K562 (cell line): ENCODE data around the gene KRT28. TPM values are rescaled to one million over a fixed set of nuclear protein-coding genes. Genes with fewer than 3 reads are reported as not detected.

Experiments used
- BCOR ChIP-seq: fragments of 450-650 bp; IDR thresholded peaks from 2 replicates; pipeline ENCODE4 v1.6.1; 2016
- FOS ChIP-seq: IDR thresholded peaks from 3 replicates; pipeline ENCODE4 v1.6.1; 2011; ENCODE audit not compliant: insufficient read length; ENCODE audit errors: extremely low read depth
- FOXA3 ChIP-seq, 2 experiments: fragments of 450-650 bp in 1 of 2; sonication (generic) in 1 of 2; formaldehyde crosslinking; IDR thresholded peaks in 1 of 2; conservative IDR thresholded peaks in 1 of 2; 2 replicates each; pipeline versions ENCODE4 v1.4.0 to v1.8.0; 2020 to 2022; ENCODE audit warnings: mild to moderate bottlenecking in 2 of 2, missing genetic modification reagents in 1 of 2
- HDAC3 ChIP-seq: fragments of 450-650 bp; IDR thresholded peaks from 2 replicates; pipeline ENCODE4 v1.6.1; 2018; ENCODE audit warnings: borderline replicate concordance, mild to moderate bottlenecking, moderate library complexity; ENCODE audit not compliant: partially characterized antibody
- HNRNPH1 ChIP-seq: fragments of 200-400 bp; formaldehyde crosslinking; optimal IDR thresholded peaks from 2 replicates; pipeline ENCODE3; 2017; ENCODE audit warnings: low read depth, mild to moderate bottlenecking, low read length, moderate library complexity
- NRF1 ChIP-seq, 2 experiments: fragments of 450-650 bp; IDR thresholded peaks in 1 of 2; conservative IDR thresholded peaks in 1 of 2; 2 replicates each; pipeline ENCODE4 v1.6.1; 2014; ENCODE audit warnings: mild to moderate bottlenecking in 2 of 2
- PCBP2 ChIP-seq: fragments of 200-400 bp; formaldehyde crosslinking; IDR thresholded peaks from 2 replicates; pipeline ENCODE4 v1.6.1; 2018; ENCODE audit warnings: low read length, low read depth, mild to moderate bottlenecking, moderate library complexity; ENCODE audit not compliant: poor library complexity, severe bottlenecking
- POLR3G ChIP-seq: IDR thresholded peaks from 2 replicates; pipeline ENCODE4 v1.6.1; 2011; ENCODE audit not compliant: insufficient read length, insufficient replicate concordance; ENCODE audit errors: extremely low read depth
- SMARCB1 ChIP-seq: IDR thresholded peaks from 2 replicates; pipeline ENCODE4 v1.6.1; 2011; ENCODE audit warnings: improper control_type of control experiment, low read depth; ENCODE audit not compliant: insufficient read length
- STAT5A ChIP-seq: IDR thresholded peaks from 2 replicates; pipeline ENCODE4 v1.6.1; 2012; ENCODE audit warnings: low read length, inconsistent platforms, borderline replicate concordance
- TAF9B ChIP-seq: fragments of 450-650 bp; IDR thresholded peaks from 2 replicates; pipeline ENCODE4 v1.6.1; 2018; ENCODE audit warnings: mild to moderate bottlenecking; ENCODE audit not compliant: partially characterized antibody
- TCFL5 ChIP-seq: fragments of 250-450 bp; sonication (Bioruptor Pico); conservative IDR thresholded peaks from 2 replicates; pipeline ENCODE4 v1.6.1; 2021; ENCODE audit warnings: mild to moderate bottlenecking, moderate library complexity, matching md5 sums
- YBX1 ChIP-seq: fragments of 450-650 bp; IDR thresholded peaks from 2 replicates; pipeline ENCODE4 v1.7.1; 2016; ENCODE audit warnings: mild to moderate bottlenecking
- ZNF174 ChIP-seq: fragments of 250-450 bp; sonication (Bioruptor Pico); IDR thresholded peaks from 2 replicates; pipeline ENCODE4 v1.4.0; 2020; ENCODE audit warnings: mild to moderate bottlenecking
- ZNF41 ChIP-seq: fragments of 250-450 bp; sonication (Bioruptor Pico); conservative IDR thresholded peaks from 2 replicates; pipeline ENCODE4 v1.4.0; 2020; ENCODE audit warnings: mild to moderate bottlenecking
- ZNF436 ChIP-seq: fragments of 250-450, 450-650 bp; sonication (Bioruptor Pico); formaldehyde crosslinking; IDR thresholded peaks from 2 replicates; pipeline ENCODE4 v1.7.0; 2020; ENCODE audit warnings: mild to moderate bottlenecking
- ZNF695 ChIP-seq: fragments of 450-650 bp; formaldehyde crosslinking; IDR thresholded peaks from 2 replicates; pipeline ENCODE4 v1.4.0; 2020; ENCODE audit warnings: mild to moderate bottlenecking, moderate library complexity
- ZNF77 ChIP-seq: fragments of 250-450 bp; sonication (Bioruptor Pico); IDR thresholded peaks from 2 replicates; pipeline ENCODE4 v1.5.0; 2020
- polyA plus RNA-seq, 8 experiments: library from polyadenylated mRNA; depleted of rRNA in 4 of 8; stranded (reverse) in 5 of 8; unstranded in 3 of 8; fragments of >200 nt; fragmentation: Nextera tagmentation in 2 of 8; fragmentation: Illumina TruSeq in 1 of 8; extraction: Ambion mirVana in 2 of 8; extraction: Trizol in 1 of 8; gene quantifications; 2 replicates each; pipeline versions ENCODE4 v1.2.1 to v1.2.3, GENCODE V29; 2011 to 2014; ENCODE audit warnings: inconsistent platforms in 1 of 8, missing spikeins in 1 of 8
- total RNA-seq, 7 experiments: library from RNA; depleted of rRNA in 6 of 7; stranded (reverse); fragments of >200 nt in 6 of 7; fragmentation: Illumina TruSeq in 2 of 7; extraction: Trizol in 2 of 7; gene quantifications; 2 replicates each; pipeline versions ENCODE4 v1.2.1 to v1.2.3, GENCODE V29; 2011 to 2021; ENCODE audit warnings: low replicate concordance in 1 of 7
- TF ChIP-seq, protein P1 (sequence below): IDR thresholded peaks from 2 replicates; pipeline ENCODE4 v1.6.1; 2011; ENCODE audit not compliant: insufficient read length; ENCODE audit errors: extremely low read depth
- TF ChIP-seq, protein P2 (sequence below): fragments of 450-650 bp; IDR thresholded peaks from 2 replicates; pipeline ENCODE4 v1.6.1; 2016
- TF ChIP-seq, protein P3 (sequence below): fragments of 250-450 bp; sonication (Bioruptor Pico); IDR thresholded peaks from 2 replicates; pipeline ENCODE4 v1.8.0; 2022; ENCODE audit warnings: inconsistent platforms, mild to moderate bottlenecking, moderate library complexity, borderline replicate concordance
- TF ChIP-seq, protein P4 (sequence below): fragments of 250-450 bp; sonication (Bioruptor Pico); IDR thresholded peaks from 2 replicates; pipeline ENCODE4 v1.4.0; 2020; ENCODE audit warnings: mild to moderate bottlenecking
- TF ChIP-seq, protein P5 (sequence below): fragments of 450-650 bp; formaldehyde crosslinking; IDR thresholded peaks from 2 replicates; pipeline ENCODE4 v1.4.0; 2020; ENCODE audit warnings: mild to moderate bottlenecking, moderate library complexity

KRT28 gene
- total and polyA plus RNA-seq, 9 of the 15 experiments (the other 6 are each of a cell fraction or from before 2014, with no cell fraction given) = not detected

DNA sequence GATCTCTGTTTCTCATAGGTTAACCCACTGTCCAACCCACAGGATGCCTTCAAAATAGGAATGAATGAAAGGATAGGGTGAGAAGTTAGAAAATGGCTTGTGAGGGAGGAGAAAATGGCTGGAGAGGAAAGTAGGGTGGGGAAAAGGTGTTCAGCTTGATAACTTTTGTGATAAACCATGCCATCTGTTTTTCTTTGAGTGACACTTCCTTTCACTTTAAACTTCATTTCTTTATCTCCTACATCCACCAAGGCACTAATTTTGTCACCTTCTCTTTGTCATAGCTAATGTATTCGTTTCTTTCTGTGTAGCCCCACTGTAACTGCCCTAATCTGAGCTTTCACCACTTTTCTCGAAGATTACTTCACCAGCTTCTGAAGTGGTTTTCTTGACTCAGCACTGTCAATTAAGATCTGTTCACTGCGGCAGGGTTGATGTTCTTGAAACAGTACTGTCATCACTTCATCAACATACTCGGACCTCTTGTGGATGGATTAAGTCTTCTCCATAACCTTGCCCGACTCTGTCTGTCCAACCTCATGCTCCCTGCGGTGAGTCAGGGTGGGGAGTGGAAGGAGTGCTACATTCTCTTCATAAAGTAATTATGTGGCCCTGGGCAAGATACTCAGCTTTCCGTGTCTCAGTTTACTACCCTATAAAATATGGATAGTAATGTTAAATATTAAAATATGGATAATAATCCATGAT, 28.1 kb upstream of the KRT28 start (continued):
- TF ChIP-seq, protein P1, sequence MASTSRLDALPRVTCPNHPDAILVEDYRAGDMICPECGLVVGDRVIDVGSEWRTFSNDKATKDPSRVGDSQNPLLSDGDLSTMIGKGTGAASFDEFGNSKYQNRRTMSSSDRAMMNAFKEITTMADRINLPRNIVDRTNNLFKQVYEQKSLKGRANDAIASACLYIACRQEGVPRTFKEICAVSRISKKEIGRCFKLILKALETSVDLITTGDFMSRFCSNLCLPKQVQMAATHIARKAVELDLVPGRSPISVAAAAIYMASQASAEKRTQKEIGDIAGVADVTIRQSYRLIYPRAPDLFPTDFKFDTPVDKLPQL = no peak
- no peak for TF ChIP-seq ZNF436
- no peak for TF ChIP-seq YBX1
- TF ChIP-seq ZNF695 (CRISPR knock-in tag) = no peak
- TF ChIP-seq SMARCB1 = peak; percentile 92
- TF ChIP-seq STAT5A = peak; percentile 94
- peak in 1 of 2 experiments; percentile 52; a peak in 1 of 4 replicates for TF ChIP-seq FOXA3 (CRISPR knock-in tag; conservative IDR thresholded peaks at IDR 0.05 in 1 of 2, IDR thresholded peaks at IDR 0.05 in 1 of 2)
- peak; percentile 95 for TF ChIP-seq HDAC3
- TF ChIP-seq PCBP2 = no peak
- no peak for TF ChIP-seq ZNF77 (CRISPR knock-in tag)
- TF ChIP-seq FOS = no peak
- TF ChIP-seq, protein P2, sequence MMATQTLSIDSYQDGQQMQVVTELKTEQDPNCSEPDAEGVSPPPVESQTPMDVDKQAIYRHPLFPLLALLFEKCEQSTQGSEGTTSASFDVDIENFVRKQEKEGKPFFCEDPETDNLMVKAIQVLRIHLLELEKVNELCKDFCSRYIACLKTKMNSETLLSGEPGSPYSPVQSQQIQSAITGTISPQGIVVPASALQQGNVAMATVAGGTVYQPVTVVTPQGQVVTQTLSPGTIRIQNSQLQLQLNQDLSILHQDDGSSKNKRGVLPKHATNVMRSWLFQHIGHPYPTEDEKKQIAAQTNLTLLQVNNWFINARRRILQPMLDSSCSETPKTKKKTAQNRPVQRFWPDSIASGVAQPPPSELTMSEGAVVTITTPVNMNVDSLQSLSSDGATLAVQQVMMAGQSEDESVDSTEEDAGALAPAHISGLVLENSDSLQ = peak; percentile 98
- TF ChIP-seq TAF9B = peak; percentile 88
- TF ChIP-seq, protein P3, sequence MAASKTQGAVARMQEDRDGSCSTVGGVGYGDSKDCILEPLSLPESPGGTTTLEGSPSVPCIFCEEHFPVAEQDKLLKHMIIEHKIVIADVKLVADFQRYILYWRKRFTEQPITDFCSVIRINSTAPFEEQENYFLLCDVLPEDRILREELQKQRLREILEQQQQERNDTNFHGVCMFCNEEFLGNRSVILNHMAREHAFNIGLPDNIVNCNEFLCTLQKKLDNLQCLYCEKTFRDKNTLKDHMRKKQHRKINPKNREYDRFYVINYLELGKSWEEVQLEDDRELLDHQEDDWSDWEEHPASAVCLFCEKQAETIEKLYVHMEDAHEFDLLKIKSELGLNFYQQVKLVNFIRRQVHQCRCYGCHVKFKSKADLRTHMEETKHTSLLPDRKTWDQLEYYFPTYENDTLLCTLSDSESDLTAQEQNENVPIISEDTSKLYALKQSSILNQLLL (CRISPR knock-in tag) = no peak
- TF ChIP-seq ZNF41 (CRISPR knock-in tag) = no peak
- TF ChIP-seq, protein P4, sequence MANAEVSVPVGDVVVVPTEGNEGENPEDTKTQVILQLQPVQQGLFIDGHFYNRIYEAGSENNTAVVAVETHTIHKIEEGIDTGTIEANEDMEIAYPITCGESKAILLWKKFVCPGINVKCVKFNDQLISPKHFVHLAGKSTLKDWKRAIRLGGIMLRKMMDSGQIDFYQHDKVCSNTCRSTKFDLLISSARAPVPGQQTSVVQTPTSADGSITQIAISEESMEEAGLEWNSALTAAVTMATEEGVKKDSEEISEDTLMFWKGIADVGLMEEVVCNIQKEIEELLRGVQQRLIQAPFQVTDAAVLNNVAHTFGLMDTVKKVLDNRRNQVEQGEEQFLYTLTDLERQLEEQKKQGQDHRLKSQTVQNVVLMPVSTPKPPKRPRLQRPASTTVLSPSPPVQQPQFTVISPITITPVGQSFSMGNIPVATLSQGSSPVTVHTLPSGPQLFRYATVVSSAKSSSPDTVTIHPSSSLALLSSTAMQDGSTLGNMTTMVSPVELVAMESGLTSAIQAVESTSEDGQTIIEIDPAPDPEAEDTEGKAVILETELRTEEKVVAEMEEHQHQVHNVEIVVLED (CRISPR knock-in tag) = no peak
- peak; percentile 37 to 39; a peak in 2 of 4 replicates for TF ChIP-seq NRF1 (conservative IDR thresholded peaks at IDR 0.05 in 1 of 2, IDR thresholded peaks at IDR 0.05 in 1 of 2)
- TF ChIP-seq HNRNPH1 = no peak
- TF ChIP-seq TCFL5 (CRISPR knock-in tag) = no peak
- TF ChIP-seq BCOR = peak; percentile 90
- no peak for TF ChIP-seq ZNF174 (CRISPR knock-in tag)
- TF ChIP-seq POLR3G = no peak
- TF ChIP-seq, protein P5, sequence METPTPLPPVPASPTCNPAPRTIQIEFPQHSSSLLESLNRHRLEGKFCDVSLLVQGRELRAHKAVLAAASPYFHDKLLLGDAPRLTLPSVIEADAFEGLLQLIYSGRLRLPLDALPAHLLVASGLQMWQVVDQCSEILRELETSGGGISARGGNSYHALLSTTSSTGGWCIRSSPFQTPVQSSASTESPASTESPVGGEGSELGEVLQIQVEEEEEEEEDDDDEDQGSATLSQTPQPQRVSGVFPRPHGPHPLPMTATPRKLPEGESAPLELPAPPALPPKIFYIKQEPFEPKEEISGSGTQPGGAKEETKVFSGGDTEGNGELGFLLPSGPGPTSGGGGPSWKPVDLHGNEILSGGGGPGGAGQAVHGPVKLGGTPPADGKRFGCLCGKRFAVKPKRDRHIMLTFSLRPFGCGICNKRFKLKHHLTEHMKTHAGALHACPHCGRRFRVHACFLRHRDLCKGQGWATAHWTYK = no peak
